Activated CD4-positive, alpha-beta memory T cell treated with anti-CD3 and anti-CD28 coated beads, Interleukin-2, amount 10 ng/mL, durations not matched to agents 7 days and 5 days (primary cell): Measurements from ENCODE around the gene UFSP2. TPM values are rescaled to one million over a fixed set of nuclear protein-coding genes. Genes with fewer than 3 reads are reported as not detected.

Experiments used
- CTCF ChIA-PET: fragments of 350-600 bp; sonication (Branson Sonifier 250); formaldehyde crosslinking; loops from one replicate; lab custom pipeline; 2021; ENCODE audit warnings: antibody characterized with exemption, inconsistent platforms; lab: Charles Lee
- POLR2A ChIA-PET: fragments of 350-600 bp; sonication (Branson Sonifier 250); formaldehyde crosslinking; loops from one replicate; lab custom pipeline; 2021; ENCODE audit warnings: antibody characterized with exemption; lab: Charles Lee
- DNase-seq: peaks from one replicate; pipeline ENCODE4 v3.0.0-alpha.2; 2020
- H3K27ac Mint-ChIP-seq: one replicate; pipeline ENCODE4 v1.8.0; 2021; ENCODE audit warnings: mild to moderate bottlenecking, mixed read lengths
- H3K27me3 Mint-ChIP-seq: one replicate; pipeline ENCODE4 v1.8.0; 2021; ENCODE audit warnings: mixed read lengths
- H3K36me3 Mint-ChIP-seq: one replicate; pipeline ENCODE4 v1.8.0; 2021; ENCODE audit warnings: low read depth, mixed read lengths
- H3K4me1 Mint-ChIP-seq: one replicate; pipeline ENCODE4 v1.8.0; 2021; ENCODE audit warnings: mixed read lengths
- H3K4me3 Mint-ChIP-seq: one replicate; pipeline ENCODE4 v1.8.0; 2021; ENCODE audit warnings: mild to moderate bottlenecking, mixed read lengths
- H3K9me3 Mint-ChIP-seq: one replicate; pipeline ENCODE4 v1.8.0; 2021; ENCODE audit warnings: mixed read lengths
- total RNA-seq, 2 experiments: library from RNA; stranded (reverse); gene quantifications; one replicate each; pipeline ENCODE4 v1.2.3, GENCODE V29; 2021

UFSP2 gene, protein sequence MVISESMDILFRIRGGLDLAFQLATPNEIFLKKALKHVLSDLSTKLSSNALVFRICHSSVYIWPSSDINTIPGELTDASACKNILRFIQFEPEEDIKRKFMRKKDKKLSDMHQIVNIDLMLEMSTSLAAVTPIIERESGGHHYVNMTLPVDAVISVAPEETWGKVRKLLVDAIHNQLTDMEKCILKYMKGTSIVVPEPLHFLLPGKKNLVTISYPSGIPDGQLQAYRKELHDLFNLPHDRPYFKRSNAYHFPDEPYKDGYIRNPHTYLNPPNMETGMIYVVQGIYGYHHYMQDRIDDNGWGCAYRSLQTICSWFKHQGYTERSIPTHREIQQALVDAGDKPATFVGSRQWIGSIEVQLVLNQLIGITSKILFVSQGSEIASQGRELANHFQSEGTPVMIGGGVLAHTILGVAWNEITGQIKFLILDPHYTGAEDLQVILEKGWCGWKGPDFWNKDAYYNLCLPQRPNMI
- 10 to 100 TPM; 23.4 to 23.8 TPM for total RNA-seq

DNA sequence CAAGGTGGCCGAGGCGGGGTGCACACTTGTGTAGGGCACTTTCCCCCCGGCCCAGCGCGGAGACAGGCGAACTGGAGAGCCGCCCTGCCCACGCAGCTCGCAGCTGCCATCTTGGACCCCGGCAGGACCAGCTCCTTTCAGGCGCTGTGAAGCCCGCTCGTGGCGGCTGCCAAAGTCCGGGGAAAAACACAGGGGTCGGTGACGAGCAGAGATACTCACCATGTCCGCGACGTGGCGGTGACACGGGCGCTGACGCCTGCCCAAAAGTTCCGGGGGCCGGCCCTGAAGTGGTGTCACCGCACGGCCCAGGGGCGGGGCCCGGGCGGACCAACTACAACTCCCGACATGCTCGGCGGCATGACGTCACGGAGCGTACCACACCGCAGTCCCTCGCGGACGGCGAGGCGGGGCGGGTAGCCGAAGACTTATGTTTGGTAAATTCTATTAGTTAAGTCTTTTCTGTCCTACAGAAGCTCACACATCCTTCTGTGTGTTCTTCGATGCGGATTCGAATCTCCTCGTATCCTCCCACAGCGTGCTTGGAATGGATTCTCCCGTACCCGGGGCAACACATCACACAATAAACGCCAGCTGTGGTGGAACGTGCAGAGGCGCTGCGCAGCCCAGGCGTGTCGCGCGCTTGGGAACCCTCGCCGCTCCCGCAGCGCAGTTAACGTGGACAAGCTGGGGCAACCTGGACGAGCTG, at the start of gene UFSP2:
TSS of gene UFSP2 (minus strand) at position 318 of the 706 bp plus-strand sequence. CDS start at position 222, 96 bp downstream.
- Mint-ChIP-seq H3K27me3 (peaks cover 4% of the 10 kb centered on the region), H3K27ac (peak within 1 kb of the TSS; percentile 94), H3K36me3 (peaks cover 24% of the 10 kb centered on the region), H3K4me3 (peak within 1 kb of the TSS; percentile 80), H3K4me1 (peaks cover 20% of the 10 kb centered on the region), H3K9me3 (no peaks in the 10 kb centered on the region)
- POLR2A ChIA-PET = interaction anchor here (0.6 to 3.3 kb wide), 12 partner anchors 10 to 692 kb away, joined by 3 to 47 read pairs (median 4); partner anchors contain the start of genes ANKRD37, CENPU, LRP2BP and SLC25A4
- CTCF ChIA-PET = interaction anchor here (0.6 to 1.9 kb wide), 4 partner anchors 21 to 213 kb away, joined by 3 to 5 read pairs (median 4); partner anchors contain the start of gene LRP2BP
- DNase-seq = peak; percentile 88

DNA sequence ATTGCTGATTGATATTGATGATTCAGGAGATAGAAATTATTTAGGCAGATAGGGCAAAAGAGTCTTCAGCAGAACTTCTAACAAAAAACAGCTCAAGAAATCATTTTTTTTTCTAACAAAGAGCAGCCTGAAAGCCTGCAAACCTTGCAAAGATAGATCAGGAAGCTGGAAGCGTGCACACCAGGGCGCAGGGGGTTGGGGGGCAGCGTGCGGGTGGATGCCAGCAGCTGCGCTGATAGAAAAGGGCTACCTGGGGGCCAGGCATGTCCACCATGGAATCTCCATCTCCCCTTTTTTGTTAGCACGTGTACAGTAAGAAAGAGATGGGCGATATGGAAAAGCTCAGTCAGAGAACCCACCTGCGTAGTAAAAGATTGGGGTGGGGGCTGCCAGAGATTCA, 47.5 kb upstream of the UFSP2 start:
- Mint-ChIP-seq H3K27me3 (peaks cover 44% of the 10 kb centered on the region), H3K9me3 (no peaks in the 10 kb centered on the region), H3K27ac (no peak overlapping the region), H3K36me3 (no peaks in the 10 kb centered on the region), H3K4me3 (no peak overlapping the region), H3K4me1 (peaks cover 6% of the 10 kb centered on the region)
- ChIA-PET POLR2A (interaction anchor here (1.4 kb wide), 1 partner anchor 48 kb away, joined by 3 read pairs; no protein-coding TSS in a partner anchor), CTCF (interaction anchor here (0.6 to 1.9 kb wide), 2 partner anchors 46 to 124 kb away, joined by 3 to 6 read pairs; no protein-coding TSS in a partner anchor)
- DNase-seq = no peak

DNA sequence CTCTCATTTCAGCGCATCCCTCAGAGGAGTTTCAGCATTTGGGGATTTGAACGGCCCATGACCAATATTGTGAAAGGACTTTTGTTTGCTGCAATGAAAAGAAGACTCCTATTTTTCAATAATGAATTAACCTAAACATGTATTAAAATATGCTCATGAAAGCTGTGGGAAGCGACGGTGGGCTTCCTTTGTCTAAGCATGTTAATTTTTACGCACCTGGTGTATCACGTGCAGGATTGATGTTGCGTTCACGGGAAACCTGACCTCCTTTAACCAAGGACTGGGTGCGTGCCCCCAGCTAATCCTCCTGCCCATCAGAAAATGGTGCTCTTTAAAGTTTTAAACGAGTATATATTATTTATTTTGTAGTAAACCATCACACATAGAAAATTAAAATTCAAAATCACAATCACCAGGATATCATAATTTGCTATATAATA, 46.4 kb upstream of the UFSP2 start:
- CTCF ChIA-PET = interaction anchor here (1.9 kb wide), 1 partner anchor 126 kb away, joined by 6 read pairs; no protein-coding TSS in a partner anchor
- Mint-ChIP-seq H3K4me3 (peak overlapping the region; percentile 75), H3K27ac (no peak overlapping the region)

DNA sequence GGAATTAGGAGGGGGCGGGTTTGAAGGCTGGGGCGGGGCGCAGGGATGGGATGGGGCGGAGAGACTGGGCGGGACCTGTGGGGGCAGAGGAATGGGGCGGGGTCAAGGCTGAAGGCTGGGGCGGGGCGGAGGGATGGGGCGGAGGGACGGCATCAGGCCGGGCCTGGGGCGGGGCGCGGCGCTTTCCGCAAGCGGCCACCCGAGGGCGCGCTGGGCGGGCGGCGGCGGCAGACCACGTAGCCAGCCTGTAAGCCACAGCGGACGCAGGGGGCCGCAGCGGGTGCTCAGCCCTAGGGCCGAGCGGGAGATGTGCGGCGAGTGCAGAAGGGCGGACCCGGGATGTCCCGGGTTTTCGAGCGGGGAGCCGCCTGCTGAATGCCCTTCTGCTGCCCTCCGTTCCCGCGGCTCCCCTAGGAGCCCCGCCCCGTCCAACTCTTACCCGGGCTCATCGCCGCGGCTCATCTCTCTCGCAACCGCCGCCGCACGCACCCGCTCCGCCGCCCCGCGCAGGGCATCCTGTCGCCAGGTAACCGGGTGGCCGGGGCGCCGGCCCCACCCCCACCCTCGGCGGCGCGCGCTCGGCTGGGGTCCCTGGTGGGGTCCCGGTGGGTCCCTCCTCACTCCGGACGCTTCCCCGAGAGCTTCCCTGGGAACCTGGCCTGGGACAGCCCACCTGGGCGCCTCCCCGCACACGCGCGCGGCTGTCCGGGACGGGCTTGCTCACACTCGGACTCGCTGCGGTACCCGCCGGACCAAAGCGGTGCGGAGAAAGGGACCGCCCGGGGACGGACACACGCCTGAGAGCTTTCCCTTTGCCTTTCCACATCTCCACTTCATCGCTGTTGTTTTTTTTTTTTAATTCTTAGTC, 45.7 kb upstream of the UFSP2 start, which contains the start of gene CCDC110:
TSS of gene CCDC110 (minus strand) at position 499 of the 868 bp plus-strand sequence. CDS start at position 449, 50 bp downstream.
- ChIA-PET CTCF (interaction anchor here (1.9 kb wide), 1 partner anchor 126 kb away, joined by 6 read pairs; no protein-coding TSS in a partner anchor), POLR2A (no interaction called here)
- Mint-ChIP-seq H3K27ac (no peak within 1 kb of the TSS), H3K27me3 (peaks cover 54% of the 10 kb centered on the region), H3K36me3 (no peaks in the 10 kb centered on the region), H3K4me1 (peaks cover 6% of the 10 kb centered on the region), H3K4me3 (peak within 1 kb of the TSS; percentile 75), H3K9me3 (no peaks in the 10 kb centered on the region)
- peak; percentile 92 for DNase-seq

More for the DNA sequence above, 46.4 kb upstream of the UFSP2 start:
- POLR2A ChIA-PET = no interaction called here
- peaks cover 6% of the 10 kb centered on the region for H3K4me1 Mint-ChIP-seq
- no peak for DNase-seq
- H3K36me3 Mint-ChIP-seq = no peaks in the 10 kb centered on the region
- no peaks in the 10 kb centered on the region for H3K9me3 Mint-ChIP-seq
- H3K27me3 Mint-ChIP-seq = peaks cover 50% of the 10 kb centered on the region

DNA sequence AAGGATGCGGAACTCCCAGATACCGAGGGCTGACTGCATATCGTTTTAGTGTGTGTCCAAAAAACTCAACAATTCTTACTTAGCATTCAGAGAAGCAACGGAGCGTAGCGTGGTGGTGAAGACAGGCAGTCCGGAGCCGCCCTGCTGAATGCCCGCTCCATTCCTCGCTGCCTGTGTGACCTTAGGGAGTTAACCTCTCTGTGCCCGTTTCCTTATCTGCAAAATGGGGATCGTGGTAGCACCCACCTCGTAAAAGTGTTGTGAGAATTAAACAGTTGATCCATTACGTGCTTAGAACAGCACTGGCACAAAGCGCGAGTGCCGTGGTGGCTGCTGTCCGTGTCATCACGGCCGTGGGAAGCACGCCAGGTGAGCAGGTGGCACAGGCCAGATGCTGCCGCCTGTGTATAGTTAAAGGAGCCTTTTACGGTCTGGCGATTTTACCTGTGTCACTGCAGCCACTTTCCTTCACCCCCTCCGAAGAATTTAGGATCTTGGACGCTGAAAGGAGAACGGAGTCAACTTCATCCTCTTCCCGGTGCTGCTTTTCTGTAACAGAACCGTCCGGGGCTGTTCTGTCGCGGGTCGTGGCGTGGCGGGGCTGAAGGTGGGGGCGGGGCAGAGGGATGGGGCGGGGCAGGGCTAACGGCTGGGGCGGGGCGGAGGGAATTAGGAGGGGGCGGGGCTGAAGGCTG, 44.9 kb upstream of the UFSP2 start:
- no peak overlapping the region for H3K27ac Mint-ChIP-seq
- no peaks in the 10 kb centered on the region for H3K9me3 Mint-ChIP-seq
- peak overlapping the region; percentile 74 for H3K4me3 Mint-ChIP-seq
- ChIA-PET POLR2A (no interaction called here), CTCF (no interaction called here)
- H3K36me3 Mint-ChIP-seq = no peaks in the 10 kb centered on the region
- DNase-seq = peak; percentile 42
- peaks cover 60% of the 10 kb centered on the region for H3K27me3 Mint-ChIP-seq
- peaks cover 6% of the 10 kb centered on the region for H3K4me1 Mint-ChIP-seq

DNA sequence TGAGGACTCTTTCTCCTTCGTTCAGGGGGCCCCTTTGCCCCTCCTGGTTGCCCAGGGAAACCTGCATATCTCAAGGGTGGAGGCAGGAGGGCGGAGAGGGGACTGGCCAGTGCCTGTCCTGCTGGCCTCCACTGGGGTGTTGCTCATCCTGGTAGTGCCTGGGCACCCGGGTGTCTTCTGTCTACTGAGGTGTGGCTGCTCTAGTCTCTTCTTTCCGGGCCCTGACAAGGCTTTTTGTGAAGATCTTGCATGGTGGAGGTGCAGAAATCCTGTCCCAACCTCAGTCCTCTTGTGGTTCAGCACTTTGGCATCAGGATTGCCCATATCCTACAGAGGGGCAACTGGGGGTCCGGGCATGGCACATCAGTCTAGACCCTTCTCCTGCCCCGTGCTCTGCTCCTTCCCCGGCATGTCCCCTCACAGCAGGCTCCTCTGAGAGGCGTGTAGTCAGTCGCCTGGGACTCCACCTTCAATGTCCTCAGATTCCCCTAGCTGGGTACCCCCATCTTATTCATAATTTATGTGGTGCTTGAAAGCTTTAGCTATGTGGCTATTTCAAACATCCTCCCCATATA, 43.9 kb upstream of the UFSP2 start:
- POLR2A ChIA-PET = no interaction called here
- Mint-ChIP-seq H3K27ac (no peak overlapping the region), H3K4me3 (no peak overlapping the region), H3K9me3 (no peaks in the 10 kb centered on the region), H3K27me3 (peaks cover 68% of the 10 kb centered on the region), H3K36me3 (no peaks in the 10 kb centered on the region), H3K4me1 (peaks cover 6% of the 10 kb centered on the region)
- CTCF ChIA-PET = no interaction called here
- DNase-seq = no peak

DNA sequence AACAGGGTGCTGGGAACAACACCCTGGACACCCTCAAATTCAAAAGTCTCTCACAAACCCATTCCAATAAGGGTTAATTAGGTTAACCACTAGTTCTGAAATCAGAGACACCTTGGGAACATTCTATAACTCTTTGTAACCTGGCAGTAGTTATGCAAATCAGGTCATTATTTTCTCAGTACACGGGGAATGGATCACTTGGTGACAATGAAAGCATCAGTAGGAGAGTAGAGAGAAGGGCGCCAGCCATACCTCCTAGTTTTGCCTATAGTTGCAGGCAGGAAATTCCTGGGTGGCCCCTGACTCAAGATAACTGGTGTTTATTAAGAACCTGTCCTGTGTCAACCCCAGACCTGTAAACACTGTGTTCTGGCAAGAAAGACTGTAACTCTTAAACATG, 43.2 kb upstream of the UFSP2 start:
- Mint-ChIP-seq H3K27ac (no peak overlapping the region), H3K4me1 (peaks cover 6% of the 10 kb centered on the region), H3K4me3 (no peak overlapping the region), H3K9me3 (no peaks in the 10 kb centered on the region), H3K27me3 (peaks cover 69% of the 10 kb centered on the region), H3K36me3 (no peaks in the 10 kb centered on the region)
- POLR2A ChIA-PET = no interaction called here
- CTCF ChIA-PET = no interaction called here
- no peak for DNase-seq

DNA sequence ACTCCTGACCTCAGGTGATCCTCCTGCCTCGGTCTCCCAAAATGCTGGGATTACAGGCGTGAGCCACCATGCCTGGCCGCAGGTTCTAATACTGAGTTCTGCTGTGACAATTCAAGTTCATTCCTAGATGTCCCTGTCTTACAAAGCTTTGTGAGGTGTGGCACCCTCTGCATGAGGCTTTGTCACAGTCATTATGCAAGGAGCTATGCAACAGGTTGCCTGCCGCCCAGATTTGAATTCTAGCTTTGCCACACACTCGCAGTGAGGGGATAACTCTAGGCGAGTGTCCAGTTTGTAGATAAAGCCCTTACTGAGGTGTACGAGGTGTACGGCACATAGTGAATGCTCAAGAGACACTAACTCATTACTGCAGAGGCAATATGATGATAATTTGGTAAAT, 42.2 kb upstream of the UFSP2 start:
- DNase-seq = no peak
- ChIA-PET CTCF (no interaction called here), POLR2A (no interaction called here)
- peaks cover 6% of the 10 kb centered on the region for H3K4me1 Mint-ChIP-seq
- no peak overlapping the region for H3K27ac Mint-ChIP-seq
- no peaks in the 10 kb centered on the region for H3K9me3 Mint-ChIP-seq
- no peak overlapping the region for H3K4me3 Mint-ChIP-seq
- no peaks in the 10 kb centered on the region for H3K36me3 Mint-ChIP-seq
- H3K27me3 Mint-ChIP-seq = peaks cover 63% of the 10 kb centered on the region

DNA sequence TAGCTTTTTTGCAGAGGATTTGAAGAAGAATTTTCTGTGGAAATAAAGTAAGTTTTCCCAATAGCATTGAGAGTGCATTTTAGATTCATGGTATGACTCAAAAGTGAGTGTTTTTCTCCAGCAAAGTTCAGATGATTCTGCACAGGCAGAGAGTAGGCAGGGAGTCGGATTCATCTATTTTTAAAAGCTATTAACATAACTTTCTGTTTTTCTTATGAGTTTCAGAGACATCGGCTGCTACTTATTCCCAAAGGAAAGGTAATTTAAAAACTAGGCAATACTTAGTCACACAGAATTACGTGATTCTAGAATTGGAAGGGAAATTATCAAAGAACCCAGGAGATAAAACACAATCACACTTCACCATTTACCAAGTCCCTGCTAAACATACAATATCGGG, 41.3 kb upstream of the UFSP2 start:
- ChIA-PET CTCF (no interaction called here), POLR2A (no interaction called here)
- H3K9me3 Mint-ChIP-seq = no peaks in the 10 kb centered on the region
- no peak overlapping the region for H3K27ac Mint-ChIP-seq
- H3K4me3 Mint-ChIP-seq = no peak overlapping the region
- H3K36me3 Mint-ChIP-seq = no peaks in the 10 kb centered on the region
- no peak for DNase-seq
- H3K4me1 Mint-ChIP-seq = peaks cover 6% of the 10 kb centered on the region
- peaks cover 58% of the 10 kb centered on the region for H3K27me3 Mint-ChIP-seq

DNA sequence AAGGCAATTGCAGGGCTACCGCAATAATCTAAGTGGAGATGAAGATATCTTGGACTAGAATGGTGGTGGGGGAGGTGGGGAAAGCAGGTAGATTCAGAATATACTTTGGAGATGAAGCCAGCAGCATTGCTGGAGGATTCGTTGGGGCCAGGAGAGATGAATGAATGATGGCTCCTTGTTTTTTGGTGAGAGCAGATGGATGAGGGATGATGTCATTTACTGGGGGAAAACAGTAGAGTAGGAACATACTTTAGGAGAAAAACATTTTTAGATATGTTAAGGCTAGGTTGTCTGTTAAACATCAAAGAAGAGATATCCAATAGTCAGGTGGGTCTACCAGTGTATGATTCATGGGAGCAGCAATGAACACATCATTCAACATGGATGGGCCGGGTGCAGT, 39.9 kb upstream of the UFSP2 start:
- H3K36me3 Mint-ChIP-seq = no peaks in the 10 kb centered on the region
- H3K4me1 Mint-ChIP-seq = peaks cover 3% of the 10 kb centered on the region
- no peak overlapping the region for H3K27ac Mint-ChIP-seq
- no peaks in the 10 kb centered on the region for H3K9me3 Mint-ChIP-seq
- CTCF ChIA-PET = no interaction called here
- no peak overlapping the region for H3K4me3 Mint-ChIP-seq
- peaks cover 61% of the 10 kb centered on the region for H3K27me3 Mint-ChIP-seq
- no peak for DNase-seq
- POLR2A ChIA-PET = no interaction called here

DNA sequence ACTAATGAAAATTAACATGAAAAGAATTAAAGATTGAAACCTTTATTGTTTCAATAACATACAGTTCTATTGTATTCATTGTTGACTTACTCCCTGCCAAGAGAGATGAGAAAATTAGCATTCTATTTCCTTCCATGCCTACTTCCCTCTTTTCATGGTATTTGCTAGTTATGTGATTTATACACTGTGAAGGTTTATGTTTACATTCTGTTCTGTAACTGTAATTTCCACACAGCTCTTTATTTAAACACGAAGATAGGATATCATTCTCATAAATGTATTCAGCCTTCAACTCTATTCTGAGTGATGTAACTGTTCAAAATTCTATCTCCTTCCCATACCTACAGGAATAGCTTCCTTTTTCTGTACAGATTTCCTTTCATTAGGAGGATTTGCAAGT, 39.1 kb upstream of the UFSP2 start:
- POLR2A ChIA-PET = no interaction called here
- Mint-ChIP-seq H3K27ac (no peak overlapping the region), H3K9me3 (no peaks in the 10 kb centered on the region), H3K4me1 (no peaks in the 10 kb centered on the region), H3K36me3 (no peaks in the 10 kb centered on the region), H3K4me3 (no peak overlapping the region), H3K27me3 (peaks cover 61% of the 10 kb centered on the region)
- DNase-seq = no peak
- CTCF ChIA-PET = interaction anchor here (1.1 kb wide), 2 partner anchors 12 to 133 kb away, joined by 3 read pairs; no protein-coding TSS in a partner anchor
